Mesendoderm (in vitro differentiated cells): ENCODE results near the gene RGS10.
"Not testable (repeated sequence)": the region's sequence is repeated elsewhere in the genome, so short reads cannot be mapped to it uniquely, and the experiment has no call there.

Experiments
- DNase-seq: peaks from one replicate; pipeline ENCODE4 v3.0.0; 2013
- H2AK5ac ChIP-seq: 2 replicates; pipeline ENCODE4 v1.6.1; 2013; ENCODE audit warnings: low read length, inconsistent platforms
- H2BK120ac ChIP-seq: 2 replicates; pipeline ENCODE4 v1.6.1; 2013; ENCODE audit warnings: low read depth, mild to moderate bottlenecking, low read length, moderate library complexity, mixed read lengths
- H2BK15ac ChIP-seq: replicated peaks from 2 replicates; pipeline ENCODE4 v1.6.1; 2013; ENCODE audit warnings: low read depth, mild to moderate bottlenecking, moderate library complexity
- H2BK5ac ChIP-seq: 2 replicates; pipeline ENCODE4 v1.6.1; 2013; ENCODE audit warnings: low read length, inconsistent platforms
- H3K18ac ChIP-seq: 2 replicates; pipeline ENCODE4 v1.6.1; 2013; ENCODE audit warnings: mild to moderate bottlenecking, low read length, mixed read lengths
- H3K23ac ChIP-seq: one replicate; pipeline ENCODE4 v1.6.1; 2013; ENCODE audit warnings: low read length
- H3K27ac ChIP-seq: 2 replicates; pipeline ENCODE4 v1.5.1; 2013; ENCODE audit warnings: low read depth, mild to moderate bottlenecking, inconsistent platforms, low read length, moderate library complexity
- H3K27me3 ChIP-seq: 2 replicates; pipeline ENCODE4 v1.6.1; 2013; ENCODE audit warnings: low read length, control low read depth, mild to moderate bottlenecking, inconsistent platforms; ENCODE audit not compliant: insufficient read depth, poor library complexity
- H3K36me3 ChIP-seq: 2 replicates; pipeline ENCODE4 v1.6.1; 2013; ENCODE audit warnings: low read length, inconsistent platforms; ENCODE audit not compliant: control insufficient read depth, insufficient read depth
- H3K4ac ChIP-seq: one replicate; pipeline ENCODE4 v1.6.1; 2013; ENCODE audit warnings: low read depth, mild to moderate bottlenecking, low read length, moderate library complexity
- H3K4me1 ChIP-seq: 2 replicates; pipeline ENCODE4 v1.6.1; 2013; ENCODE audit warnings: low read depth, low read length, inconsistent platforms; ENCODE audit not compliant: control insufficient read depth
- H3K4me2 ChIP-seq: 2 replicates; pipeline ENCODE4 v1.6.1; 2013; ENCODE audit warnings: low read length
- H3K4me3 ChIP-seq: 2 replicates; pipeline ENCODE4 v1.5.1; 2013; ENCODE audit warnings: mild to moderate bottlenecking, low read length
- H3K56ac ChIP-seq: one replicate; pipeline ENCODE4 v1.6.1; 2013; ENCODE audit warnings: low read length
- H3K79me1 ChIP-seq: 2 replicates; pipeline ENCODE4 v1.6.1; 2013; ENCODE audit warnings: low read length, inconsistent platforms
- H3K79me2 ChIP-seq: 2 replicates; pipeline ENCODE4 v1.6.1; 2013; ENCODE audit warnings: mild to moderate bottlenecking, low read length; ENCODE audit not compliant: control insufficient read depth, insufficient read depth
- H3K9ac ChIP-seq: 2 replicates; pipeline ENCODE4 v1.6.1; 2013; ENCODE audit warnings: low read length, inconsistent platforms
- H4K5ac ChIP-seq: one replicate; pipeline ENCODE4 v1.6.1; 2013; ENCODE audit warnings: low read length
- H4K8ac ChIP-seq: one replicate; pipeline ENCODE4 v1.6.1; 2013; ENCODE audit warnings: low read depth, mild to moderate bottlenecking, control low read depth, low read length, moderate library complexity
- WGBS: extraction: QIAGEN DNeasy Blood & Tissue Kit; methylation state at CpG from one replicate; pipeline ENCODE4 v1.1.7; 2013; ENCODE audit warnings: low lambda C conversion rate, missing lambda C conversion rate; ENCODE audit not compliant: insufficient coverage; ENCODE audit errors: extremely low coverage; 5-methylcytosine and 5-hydroxymethylcytosine counted together

RGS10 gene

GRCh38 chr10:119562097-119562496 lies 19.6 kb upstream of the RGS10 start:
- H2BK5ac ChIP-seq: no peak overlapping the region
- H3K4me1 ChIP-seq: no peaks in the 10 kb centered on the region
- H3K56ac ChIP-seq: no peak overlapping the region
- no peak overlapping the region for H3K27ac ChIP-seq
- H3K18ac ChIP-seq: no peak overlapping the region
- H3K36me3 ChIP-seq: no peaks in the 10 kb centered on the region
- no peaks in the 10 kb centered on the region for H3K27me3 ChIP-seq
- no peaks in the 10 kb centered on the region for H3K79me1 ChIP-seq
- DNase-seq: no peak
- no peak overlapping the region for H4K5ac ChIP-seq
- no peaks in the 10 kb centered on the region for H3K79me2 ChIP-seq
- no peak overlapping the region for H3K4ac ChIP-seq
- no peak overlapping the region for H2BK15ac ChIP-seq
- H3K4me3 ChIP-seq: no peak overlapping the region
- no peak overlapping the region for H2AK5ac ChIP-seq
- no peak overlapping the region for H3K23ac ChIP-seq
- no CpG with 5 or more reads among the region's 4 CpGs for whole genome bisulfite sequencing
- no peak overlapping the region for H4K8ac ChIP-seq
- H2BK120ac ChIP-seq: no peak overlapping the region
- no peak overlapping the region for H3K4me2 ChIP-seq
- H3K9ac ChIP-seq: no peak overlapping the region

DNA sequence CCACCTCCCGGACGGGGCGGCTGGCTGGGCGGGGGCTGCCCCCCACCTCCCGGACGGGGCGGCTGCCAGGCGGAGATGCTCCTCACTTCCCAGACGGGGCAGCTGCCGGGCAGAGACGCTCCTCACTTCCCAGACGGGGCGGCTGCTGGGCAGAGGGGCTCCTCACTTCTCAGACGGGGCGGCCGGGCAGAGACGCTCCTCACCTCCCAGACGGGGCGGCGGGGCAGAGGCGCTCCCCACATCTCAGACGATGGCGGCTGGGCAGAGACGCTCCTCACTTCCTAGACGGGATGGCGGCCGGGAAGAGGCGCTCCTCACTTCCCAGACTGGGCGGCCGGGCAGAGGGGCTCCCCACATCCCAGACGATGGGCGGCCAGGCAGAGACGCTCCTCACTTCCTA lies 17.0 kb upstream of the RGS10 start:
- not testable (repeated sequence) for H3K27me3 ChIP-seq, H3K4me1 ChIP-seq, H2BK15ac ChIP-seq, H4K8ac ChIP-seq, H3K4me2 ChIP-seq, H3K9ac ChIP-seq, H3K4ac ChIP-seq, H3K27ac ChIP-seq, H2BK5ac ChIP-seq, H3K79me2 ChIP-seq, H3K36me3 ChIP-seq, DNase-seq, H2AK5ac ChIP-seq, H3K56ac ChIP-seq, H3K4me3 ChIP-seq, H2BK120ac ChIP-seq, H4K5ac ChIP-seq, H3K18ac ChIP-seq, H3K23ac ChIP-seq, H3K79me1 ChIP-seq
- no CpG with 5 or more reads among the region's 33 CpGs for WGBS

DNA sequence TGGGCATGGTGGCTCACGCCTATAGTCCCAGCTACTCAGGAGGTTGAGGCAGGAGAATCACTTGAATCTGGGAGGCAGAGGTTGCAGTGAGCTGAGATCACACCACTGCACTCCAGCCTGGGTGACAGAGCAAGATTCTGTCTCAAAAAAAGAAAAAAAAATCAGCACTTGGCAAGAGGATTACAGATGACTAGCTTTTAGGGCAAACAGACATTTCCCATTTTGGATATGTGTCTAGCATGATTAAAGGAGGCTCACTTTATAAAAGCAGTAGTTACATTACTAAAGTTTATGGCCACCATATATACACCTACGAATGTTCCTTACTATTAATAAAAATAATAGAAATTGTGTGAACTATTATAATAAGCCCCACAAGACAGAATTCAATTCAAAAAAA lies 13.6 kb upstream of the RGS10 start:
- not testable (repeated sequence) for H3K4ac ChIP-seq, H4K5ac ChIP-seq, H3K56ac ChIP-seq, DNase-seq, H2BK5ac ChIP-seq, H2AK5ac ChIP-seq, H4K8ac ChIP-seq, H3K4me2 ChIP-seq, H3K23ac ChIP-seq, H2BK120ac ChIP-seq, H3K79me2 ChIP-seq, H3K4me3 ChIP-seq, H3K27me3 ChIP-seq, H3K79me1 ChIP-seq, H2BK15ac ChIP-seq, H3K4me1 ChIP-seq, H3K9ac ChIP-seq, H3K27ac ChIP-seq, H3K18ac ChIP-seq, H3K36me3 ChIP-seq
- no CpG with 5 or more reads among the region's 2 CpGs for WGBS

GRCh38 chr10:119555178-119555784 lies 12.8 kb upstream of the RGS10 start:
- Histone ChIP-seq H2BK5ac (no peak overlapping the region), H3K79me1 (no peaks in the 10 kb centered on the region), H3K36me3 (no peaks in the 10 kb centered on the region), H3K9ac (no peak overlapping the region), H3K4me2 (no peak overlapping the region), H3K4ac (no peak overlapping the region), H3K23ac (no peak overlapping the region), H3K4me3 (no peak overlapping the region), H3K79me2 (no peaks in the 10 kb centered on the region), H3K56ac (no peak overlapping the region), H3K4me1 (no peaks in the 10 kb centered on the region), H2BK15ac (no peak overlapping the region), H2BK120ac (no peak overlapping the region), H4K8ac (no peak overlapping the region), H3K27ac (no peak overlapping the region), H2AK5ac (no peak overlapping the region), H4K5ac (no peak overlapping the region), H3K18ac (no peak overlapping the region), H3K27me3 (no peaks in the 10 kb centered on the region)
- DNase-seq: no peak
- no CpG with 5 or more reads among the region's 6 CpGs for WGBS

DNA sequence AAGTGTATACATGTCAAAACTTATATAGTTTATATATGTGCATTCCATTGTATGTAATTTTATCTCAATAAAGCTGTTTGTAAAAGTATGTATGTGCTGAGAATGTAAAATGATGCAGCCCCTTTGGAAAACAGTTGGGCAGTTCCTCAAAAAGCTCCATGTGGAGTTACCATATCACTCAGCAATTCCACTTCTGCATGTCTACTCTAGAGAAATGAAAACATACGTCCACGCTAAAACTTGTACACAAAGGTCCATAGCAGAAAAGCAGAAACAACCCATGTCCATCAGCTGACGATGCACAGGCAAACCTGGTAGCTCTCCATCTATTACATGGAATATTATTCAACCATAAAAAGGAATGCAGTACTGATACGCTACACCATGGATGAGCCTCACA lies 8.3 kb upstream of the RGS10 start:
- Histone ChIP-seq H3K23ac (no peak overlapping the region), H3K4me3 (no peak overlapping the region), H4K8ac (no peak overlapping the region), H2BK120ac (no peak overlapping the region), H3K79me2 (no peaks in the 10 kb centered on the region), H3K4me1 (no peaks in the 10 kb centered on the region), H3K79me1 (no peaks in the 10 kb centered on the region), H2AK5ac (no peak overlapping the region), H3K4ac (no peak overlapping the region), H3K27me3 (no peaks in the 10 kb centered on the region), H3K27ac (no peak overlapping the region), H3K4me2 (no peak overlapping the region), H2BK15ac (no peak overlapping the region), H3K56ac (no peak overlapping the region), H3K18ac (no peak overlapping the region), H3K36me3 (no peaks in the 10 kb centered on the region), H2BK5ac (no peak overlapping the region), H4K5ac (no peak overlapping the region), H3K9ac (no peak overlapping the region)
- DNase-seq: no peak
- no CpG with 5 or more reads among the region's 4 CpGs for WGBS

- Histone ChIP-seq H3K79me1 (no peaks in the 10 kb centered on the region), H3K4ac (no peak overlapping the region), H3K9ac (no peak overlapping the region), H3K4me3 (no peak overlapping the region), H3K27ac (no peak overlapping the region), H3K79me2 (no peaks in the 10 kb centered on the region), H4K5ac (no peak overlapping the region), H3K18ac (no peak overlapping the region), H3K56ac (no peak overlapping the region), H2BK15ac (no peak overlapping the region), H4K8ac (no peak overlapping the region), H2AK5ac (no peak overlapping the region), H3K27me3 (no peaks in the 10 kb centered on the region), H3K4me2 (no peak overlapping the region), H2BK5ac (no peak overlapping the region), H3K36me3 (no peaks in the 10 kb centered on the region), H3K23ac (no peak overlapping the region), H2BK120ac (no peak overlapping the region), H3K4me1 (no peaks in the 10 kb centered on the region)
- WGBS: no CpG with 5 or more reads among the region's 2 CpGs
- no peak for DNase-seq
Measured at GRCh38 chr10:119549247-119549999, 6.9 kb upstream of the RGS10 start.
